Posterior vena cava (tissue), 2 donors: Measurements from ENCODE around the gene IST1. TPM values are rescaled to one million over a fixed set of nuclear protein-coding genes. Genes with fewer than 3 reads are reported as not detected.

Experiments used
- DNase-seq: peaks from one replicate; pipeline ENCODE4 v3.0.0-alpha.2; 2020; ENCODE audit warnings: low spot score
- intact Hi-C, 2 donors: fragments of 100-400 bp; cut with DNase I; formaldehyde crosslinking; loops; one replicate each; pipeline versions ENCODE4 v1.14.1 to v1.14.2; 2022 to 2023
- total RNA-seq, 2 donors: library from RNA; stranded (reverse); fragmentation: NEBNext Ultra II Directional; extraction: Animal tissue kit (Norgen Biotek cat#: 25700); gene quantifications; one replicate each; pipeline ENCODE4 v1.2.1, GENCODE V29; 2021
- donor health status: DM: yes; HTN: yes; CAD: no.
- donor health status: DM: yes; HTN: yes; CAD: no.

The IST1 gene
- total RNA-seq, 2 donors from 2014 or later = 105 to 117 TPM

- intact Hi-C loops = no loop called here
- DNase-seq = no peak
Measured at GRCh38 chr16:71943887-71944286, 48.6 kb downstream of the IST1 start.

GRCh38 chr16:71945616-71946015, 50.3 kb downstream of the IST1 start:
- no peak for DNase-seq
- intact Hi-C loops = no loop called here

GRCh38 chr16:71952825-71953224, 57.5 kb downstream of the IST1 start:
- intact Hi-C loops = no loop called here
- DNase-seq = no peak

GRCh38 chr16:71954180-71954579, 58.8 kb downstream of the IST1 start:
- intact Hi-C loops = no loop called here
- no peak for DNase-seq

- intact Hi-C loops = no loop called here
- DNase-seq = no peak
Measured at GRCh38 chr16:71954699-71955195, 59.4 kb downstream of the IST1 start.

GRCh38 chr16:71956486-71956885, 61.2 kb downstream of the IST1 start:
- intact Hi-C loops = no loop called here

GRCh38 chr16:71961066-71962039, 66.0 kb downstream of the IST1 start:
- peak; percentile 93 for DNase-seq
- intact Hi-C loops = loop anchor here in 1 of 2 donors (5.0 kb wide), 1 partner anchor 79 kb away; the partner anchor contains the start of gene ZNF821

More at GRCh38 chr16:71956486-71956885, 61.2 kb downstream of the IST1 start:
- DNase-seq = no peak

- intact Hi-C loops = loop anchor here in 1 of 2 donors (5.0 kb wide), 1 partner anchor 81 kb away; the partner anchor contains the start of gene ZNF821
- DNase-seq = no peak
Measured at GRCh38 chr16:71963125-71963875, 68.0 kb downstream of the IST1 start.

- DNase-seq = no peak
- intact Hi-C loops = no loop called here
Measured at GRCh38 chr16:71965223-71965622, 69.9 kb downstream of the IST1 start.

- intact Hi-C loops = no loop called here
- no peak for DNase-seq
Measured at GRCh38 chr16:71966932-71967331, 71.6 kb downstream of the IST1 start.

- DNase-seq = no peak
- intact Hi-C loops = no loop called here
Measured at GRCh38 chr16:71969353-71969752, 74.0 kb downstream of the IST1 start.

- DNase-seq = no peak
- intact Hi-C loops = no loop called here
Measured at GRCh38 chr16:71971571-71971970, 76.2 kb downstream of the IST1 start.

- DNase-seq = no peak
- intact Hi-C loops = no loop called here
Measured at GRCh38 chr16:71972356-71972755, 77.0 kb downstream of the IST1 start.

GRCh38 chr16:71973001-71973400, 77.7 kb downstream of the IST1 start:
- intact Hi-C loops = no loop called here

GRCh38 chr16:71974068-71974818, 78.9 kb downstream of the IST1 start:
- DNase-seq = no peak
- intact Hi-C loops = no loop called here

More at GRCh38 chr16:71973001-71973400, 77.7 kb downstream of the IST1 start:
- no peak for DNase-seq
